ENCODE measurements around the gene CLEC16A.
"Not testable (repeated sequence)": the region's sequence is repeated elsewhere in the genome, so short reads cannot be mapped to it uniquely, and the experiment has no call there.

Gene CLEC16A

DNA sequence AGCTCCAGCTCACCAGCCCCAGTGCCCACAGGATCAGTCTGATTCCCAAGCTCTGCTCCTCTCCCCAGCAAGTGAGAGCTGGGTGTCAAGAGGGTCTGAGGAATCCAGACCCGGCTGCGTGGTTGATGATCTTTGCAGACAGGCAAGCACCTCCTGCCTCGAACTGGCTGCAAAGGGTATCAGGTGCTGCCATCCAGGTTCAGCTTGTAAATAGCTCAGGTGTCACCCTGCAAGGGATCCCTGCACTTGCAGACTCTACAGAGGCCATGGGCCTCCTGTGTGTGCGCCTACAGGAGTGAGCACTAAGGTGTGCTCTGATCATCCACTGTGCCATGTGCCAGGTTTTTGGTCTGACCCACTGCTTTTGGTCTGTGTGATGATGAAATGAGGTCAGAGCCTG is 18.3 kb upstream of the CLEC16A start:
- TF ChIP-seq, protein P1, sequence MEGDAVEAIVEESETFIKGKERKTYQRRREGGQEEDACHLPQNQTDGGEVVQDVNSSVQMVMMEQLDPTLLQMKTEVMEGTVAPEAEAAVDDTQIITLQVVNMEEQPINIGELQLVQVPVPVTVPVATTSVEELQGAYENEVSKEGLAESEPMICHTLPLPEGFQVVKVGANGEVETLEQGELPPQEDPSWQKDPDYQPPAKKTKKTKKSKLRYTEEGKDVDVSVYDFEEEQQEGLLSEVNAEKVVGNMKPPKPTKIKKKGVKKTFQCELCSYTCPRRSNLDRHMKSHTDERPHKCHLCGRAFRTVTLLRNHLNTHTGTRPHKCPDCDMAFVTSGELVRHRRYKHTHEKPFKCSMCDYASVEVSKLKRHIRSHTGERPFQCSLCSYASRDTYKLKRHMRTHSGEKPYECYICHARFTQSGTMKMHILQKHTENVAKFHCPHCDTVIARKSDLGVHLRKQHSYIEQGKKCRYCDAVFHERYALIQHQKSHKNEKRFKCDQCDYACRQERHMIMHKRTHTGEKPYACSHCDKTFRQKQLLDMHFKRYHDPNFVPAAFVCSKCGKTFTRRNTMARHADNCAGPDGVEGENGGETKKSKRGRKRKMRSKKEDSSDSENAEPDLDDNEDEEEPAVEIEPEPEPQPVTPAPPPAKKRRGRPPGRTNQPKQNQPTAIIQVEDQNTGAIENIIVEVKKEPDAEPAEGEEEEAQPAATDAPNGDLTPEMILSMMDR (conservative IDR thresholded peaks at IDR 0.05; ENCODE audit: low read depth, low read length): no peak
- H3K4me3 ChIP-seq (ENCODE audit: low read depth, low read length): no peak overlapping the region
- DNase-seq (ENCODE audit: low read depth): no peak

- no peak overlapping the region for H3K4me3 ChIP-seq (ENCODE audit: low read depth, low read length)
- DNase-seq (ENCODE audit: low read depth): no peak
- TF ChIP-seq, protein P1 (conservative IDR thresholded peaks at IDR 0.05; ENCODE audit: low read depth, low read length): no peak
Measured at GRCh38 chr16:10926867-10927266, 17.5 kb upstream of the CLEC16A start.

DNA sequence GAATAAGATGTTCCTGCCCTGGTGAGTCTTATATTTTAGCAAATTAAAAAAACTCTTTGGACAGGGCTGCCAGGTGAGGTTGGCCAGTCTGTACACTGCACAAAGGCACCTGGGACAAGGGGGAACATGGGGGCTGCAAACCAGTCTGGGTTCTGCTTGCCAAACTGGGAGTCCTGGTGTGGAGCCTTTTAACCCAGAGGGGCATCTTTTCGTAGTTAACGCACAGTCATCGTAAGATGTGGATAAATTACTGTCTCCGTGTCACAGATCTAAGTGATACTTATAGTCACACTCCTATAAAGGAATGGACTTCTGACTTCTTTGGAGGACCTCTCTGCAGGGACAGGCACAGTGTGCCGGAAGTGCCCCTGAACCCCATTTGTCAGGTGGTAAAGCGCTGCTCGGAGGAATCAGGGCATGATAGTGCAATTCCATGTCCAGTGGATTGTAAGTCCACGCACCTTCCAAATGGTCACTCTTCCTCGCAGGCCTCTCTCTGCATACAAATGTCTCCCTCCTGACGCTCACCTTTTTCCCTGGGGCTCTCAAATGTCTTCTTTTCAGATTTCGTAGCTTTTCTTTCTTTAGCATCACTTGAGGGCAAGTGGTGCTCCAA is 16.8 kb upstream of the CLEC16A start:
- H3K4me3 ChIP-seq (ENCODE audit: low read depth, low read length): no peak overlapping the region
- TF ChIP-seq, protein P1 (conservative IDR thresholded peaks at IDR 0.05; ENCODE audit: low read depth, low read length): no peak
- DNase-seq (ENCODE audit: low read depth): no peak

DNA sequence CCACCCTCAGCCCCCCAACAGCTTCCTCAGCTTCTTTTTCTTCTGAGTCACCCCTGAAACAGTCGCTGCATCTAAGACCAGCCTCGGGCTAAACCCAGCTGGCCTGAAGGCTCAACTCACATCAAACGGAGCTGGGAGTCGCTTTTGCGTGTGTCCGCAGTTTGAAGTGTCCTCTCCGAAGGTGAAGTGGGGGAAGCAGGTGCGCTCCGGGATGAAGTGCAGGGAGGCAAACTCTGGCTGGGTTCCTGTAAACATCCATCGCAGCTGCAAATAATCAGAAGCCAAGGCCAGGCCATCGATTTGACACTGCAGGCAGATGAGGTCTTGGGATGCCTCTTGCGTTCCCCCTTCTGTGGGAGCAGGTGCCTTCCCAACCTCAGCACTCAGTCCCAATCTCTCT is 15.3 kb upstream of the CLEC16A start:
- DNase-seq (ENCODE audit: low read depth); H3K4me3 ChIP-seq (ENCODE audit: low read depth, low read length): not testable (repeated sequence)

DNA sequence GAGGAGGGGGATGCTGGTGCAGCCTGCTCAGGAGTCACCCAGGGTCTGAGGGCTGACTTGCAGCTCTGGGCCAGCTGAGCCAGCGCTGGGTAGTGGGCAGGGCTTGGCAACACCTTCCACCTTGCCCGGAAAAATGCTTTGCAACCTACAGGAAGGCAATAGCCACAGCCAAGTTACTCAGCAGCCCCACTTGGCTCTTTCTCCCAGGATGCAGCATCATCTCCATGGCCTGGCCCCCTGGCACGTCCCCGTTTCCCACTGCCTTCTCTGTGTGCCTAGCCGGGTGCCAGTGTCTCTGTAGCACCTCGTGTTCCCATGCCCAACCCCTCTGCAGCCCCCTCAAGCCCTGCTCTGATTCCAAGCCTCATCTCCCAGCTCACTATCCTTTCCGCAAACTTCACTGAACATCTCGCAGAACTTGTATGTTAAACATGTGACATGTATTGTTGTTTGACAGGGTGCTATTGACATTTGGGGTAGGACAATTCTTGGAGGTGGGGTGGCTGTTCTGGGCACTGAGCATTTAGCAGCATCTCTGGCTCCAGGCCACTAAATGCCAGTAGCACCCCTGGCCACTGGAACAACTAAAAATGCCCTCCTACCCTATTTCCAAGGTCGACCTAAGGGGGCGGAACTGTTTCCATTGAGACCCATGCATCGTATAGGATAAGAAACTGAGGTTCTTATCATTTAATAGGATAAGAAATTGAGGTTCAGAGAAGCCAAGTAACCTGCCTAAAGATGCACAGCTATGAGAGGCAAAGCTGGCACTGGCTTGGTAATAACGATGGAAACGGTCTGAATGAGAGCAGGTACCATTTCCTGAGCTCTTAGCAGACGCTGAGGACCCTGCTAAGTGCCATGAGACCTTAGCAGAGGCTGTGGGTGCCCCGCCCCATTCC is 14.3 kb upstream of the CLEC16A start:
- TF ChIP-seq, protein P1 (conservative IDR thresholded peaks at IDR 0.05; ENCODE audit: low read depth, low read length): no peak
- DNase-seq (ENCODE audit: low read depth): no peak
- H3K4me3 ChIP-seq (ENCODE audit: low read depth, low read length): no peak overlapping the region

DNA sequence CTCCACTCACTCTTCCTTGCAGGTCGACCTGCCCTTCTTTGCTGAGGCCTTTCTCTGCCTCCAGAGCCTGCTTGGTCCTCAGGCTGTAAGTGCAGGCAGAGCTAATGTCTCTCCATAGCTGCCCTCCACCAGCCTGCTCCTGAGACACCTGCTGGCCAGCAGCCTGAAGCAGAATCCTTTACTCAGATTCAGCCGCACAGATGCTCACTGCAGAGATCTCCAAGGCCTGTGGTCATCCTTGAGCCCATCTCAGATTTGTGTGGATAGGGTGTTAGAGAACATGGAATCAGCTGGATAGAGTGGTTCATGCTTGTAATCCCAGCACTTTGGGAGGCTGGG is 13.6 kb upstream of the CLEC16A start:
- TF ChIP-seq, protein P1 (conservative IDR thresholded peaks at IDR 0.05; ENCODE audit: low read depth, low read length): no peak

DNA sequence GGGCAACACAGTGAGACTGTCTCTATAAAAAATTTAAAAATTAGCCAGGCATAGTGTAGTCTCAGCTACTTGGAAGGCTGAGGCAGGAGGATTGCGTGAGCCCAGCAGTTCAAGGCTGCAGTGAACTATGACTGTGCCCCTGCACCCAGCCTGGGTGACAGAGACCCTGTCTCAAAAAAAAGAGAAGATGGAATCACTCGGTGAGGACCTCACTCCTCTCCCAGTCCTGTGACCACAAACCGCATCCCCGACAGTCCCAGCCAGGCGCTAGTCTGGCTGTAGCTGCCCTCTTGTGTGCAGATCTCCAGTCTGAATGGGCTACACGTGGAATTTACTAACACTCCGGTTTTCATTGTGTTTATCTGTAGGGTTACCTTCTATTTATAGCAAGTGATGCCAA is 13.2 kb upstream of the CLEC16A start:
- TF ChIP-seq, protein P1 (conservative IDR thresholded peaks at IDR 0.05; ENCODE audit: low read depth, low read length): no peak
- DNase-seq (ENCODE audit: low read depth): no peak
- H3K4me3 ChIP-seq (ENCODE audit: low read depth, low read length): no peak overlapping the region

More for the DNA sequence above, 13.6 kb upstream of the CLEC16A start:
- no peak for DNase-seq (ENCODE audit: low read depth)
- no peak overlapping the region for H3K4me3 ChIP-seq (ENCODE audit: low read depth, low read length)
